SK-N-SH treated with all-trans-retinoic acid at 6 μM for 48 hours (cell line): ENCODE results near the gene CIZ1.

Experiments used
- ATAC-seq: fragments of 200-7000 bp; cut with Tn5 transposase; 3 replicates; pipeline ENCODE4 v1.9.1; 2020; ENCODE audit warnings: mild to moderate bottlenecking, moderate library complexity
- CREB5 ChIP-seq: fragments of 250-450 bp; sonication (Bioruptor Pico); IDR thresholded peaks from 2 replicates; pipeline ENCODE4 v1.5.1; 2020; ENCODE audit warnings: low read depth, mild to moderate bottlenecking, moderate library complexity
- CSDC2 ChIP-seq: fragments of 250-450 bp; sonication (Bioruptor Pico); IDR thresholded peaks from 2 replicates; pipeline ENCODE4 v1.5.0; 2020; ENCODE audit warnings: mild to moderate bottlenecking, moderate library complexity
- ESRRG ChIP-seq: fragments of 250-450 bp; sonication (Bioruptor Pico); IDR thresholded peaks from 2 replicates; pipeline ENCODE4 v1.6.1; 2021; ENCODE audit warnings: mild to moderate bottlenecking
- GLIS3 ChIP-seq: fragments of 250-450 bp; sonication (Bioruptor Pico); IDR thresholded peaks from 2 replicates; pipeline ENCODE4 v1.5.0; 2020; ENCODE audit warnings: mild to moderate bottlenecking, moderate library complexity
- ISL1 ChIP-seq: fragments of 250-450 bp; sonication (Bioruptor Pico); IDR thresholded peaks from 2 replicates; pipeline ENCODE4 v2.1.2; 2022; ENCODE audit warnings: mild to moderate bottlenecking, moderate library complexity
- OSR1 ChIP-seq: fragments of 250-450 bp; sonication (Bioruptor Pico); IDR thresholded peaks from 2 replicates; pipeline ENCODE4 v1.8.0; 2022; ENCODE audit warnings: moderate library complexity, mild to moderate bottlenecking, inconsistent platforms
- POU6F1 ChIP-seq: fragments of 250-450 bp; sonication (Bioruptor Pico); IDR thresholded peaks from 2 replicates; pipeline ENCODE4 v1.8.0; 2021; ENCODE audit warnings: low read depth, mild to moderate bottlenecking, moderate library complexity, borderline replicate concordance
- PPARA ChIP-seq: fragments of 250-450 bp; sonication (Bioruptor Pico); IDR thresholded peaks from 2 replicates; pipeline ENCODE4 v1.5.0; 2020; ENCODE audit warnings: mild to moderate bottlenecking, borderline replicate concordance
- RARB ChIP-seq: fragments of 250-450 bp; sonication (Bioruptor Pico); IDR thresholded peaks from 2 replicates; pipeline ENCODE4 v1.8.0; 2021; ENCODE audit warnings: mild to moderate bottlenecking, moderate library complexity
- TOX ChIP-seq: fragments of 250-450 bp; sonication (Bioruptor Pico); IDR thresholded peaks from 2 replicates; pipeline ENCODE4 v1.8.0; 2021; ENCODE audit warnings: mild to moderate bottlenecking, moderate library complexity, borderline replicate concordance
- TSHZ2 ChIP-seq: fragments of 250-450 bp; sonication (Bioruptor Pico); IDR thresholded peaks from 2 replicates; pipeline ENCODE4 v1.5.0; 2020; ENCODE audit warnings: mild to moderate bottlenecking, moderate library complexity
- ZNF565 ChIP-seq: fragments of 450-650 bp; formaldehyde crosslinking; conservative IDR thresholded peaks from 2 replicates; pipeline ENCODE4 v1.5.0; 2020; ENCODE audit warnings: low read depth, mild to moderate bottlenecking, moderate library complexity
- ZNF8 ChIP-seq: fragments of 450-650 bp; formaldehyde crosslinking; IDR thresholded peaks from 2 replicates; pipeline ENCODE4 v1.5.0; 2020; ENCODE audit warnings: mild to moderate bottlenecking, moderate library complexity
- TF ChIP-seq, protein P1 (sequence below): fragments of 250-450 bp; sonication (Bioruptor Pico); IDR thresholded peaks from 2 replicates; pipeline ENCODE4 v1.8.0; 2020; ENCODE audit warnings: mild to moderate bottlenecking, moderate library complexity, borderline replicate concordance
- TF ChIP-seq, protein P2 (sequence below): fragments of 250-450 bp; sonication (Bioruptor Pico); IDR thresholded peaks from 2 replicates; pipeline ENCODE4 v1.5.1; 2021; ENCODE audit warnings: mild to moderate bottlenecking, moderate library complexity

Gene CIZ1

GRCh38 chr9:128153060-128153946 lies 38.1 kb downstream of the CIZ1 start:
- no peak for ATAC-seq
- TF ChIP-seq CREB5 (CRISPR knock-in tag): no peak
- TF ChIP-seq, all 23 proteins: peak for 0

- TF ChIP-seq PPARA (CRISPR knock-in tag) (no peak), TOX (CRISPR knock-in tag) (no peak)
- no peak for ATAC-seq
These were observed 39.0 kb downstream of the CIZ1 start for GRCh38 chr9:128152133-128153059.

DNA sequence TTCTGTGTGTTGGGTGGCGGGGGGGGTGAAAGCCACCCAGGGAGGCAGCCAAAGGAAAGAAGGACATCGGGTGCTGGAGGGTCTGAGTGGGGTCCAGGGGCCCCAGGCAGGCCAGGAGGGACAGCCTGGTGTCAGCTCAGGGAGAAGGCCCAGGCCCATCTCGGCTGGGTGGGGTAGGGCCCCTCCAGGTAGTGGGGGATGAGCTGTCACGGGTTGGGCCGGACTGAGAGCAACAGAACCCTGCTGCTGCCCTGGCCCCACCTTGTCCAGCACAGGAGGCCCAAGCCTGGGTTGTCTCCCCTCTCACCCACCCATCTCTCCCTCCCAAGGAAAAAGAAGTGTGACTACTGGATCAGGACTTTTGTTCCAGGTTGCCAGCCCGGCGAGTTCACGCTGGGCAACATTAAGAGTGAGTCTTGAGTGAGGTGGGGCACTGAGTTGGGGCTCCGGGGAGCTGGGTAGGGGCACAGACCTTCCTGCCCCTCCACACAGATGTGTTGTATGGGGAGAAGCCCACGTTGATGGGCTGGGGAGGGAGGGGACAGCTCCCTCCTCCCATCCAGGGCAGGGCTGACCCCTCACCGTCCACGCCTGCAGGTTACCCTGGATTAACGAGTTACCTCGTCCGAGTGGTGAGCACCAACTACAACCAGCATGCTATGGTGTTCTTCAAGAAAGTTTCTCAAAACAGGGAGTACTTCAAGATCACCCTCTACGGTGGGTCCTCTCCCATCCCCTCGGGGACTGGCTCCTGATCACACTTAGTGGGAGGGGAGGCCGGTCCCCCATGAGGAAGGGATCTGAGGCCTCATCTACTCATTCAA lies 39.9 kb downstream of the CIZ1 start:
- ATAC-seq: no peak
- no peak for TF ChIP-seq OSR1 (CRISPR knock-in tag)
- TF ChIP-seq CSDC2 (CRISPR knock-in tag): no peak
- TF ChIP-seq ESRRG (CRISPR knock-in tag): no peak
- TF ChIP-seq, all 23 proteins: peak for 0

- TF ChIP-seq ZNF565 (CRISPR knock-in tag): no peak
- TF ChIP-seq, protein P1, sequence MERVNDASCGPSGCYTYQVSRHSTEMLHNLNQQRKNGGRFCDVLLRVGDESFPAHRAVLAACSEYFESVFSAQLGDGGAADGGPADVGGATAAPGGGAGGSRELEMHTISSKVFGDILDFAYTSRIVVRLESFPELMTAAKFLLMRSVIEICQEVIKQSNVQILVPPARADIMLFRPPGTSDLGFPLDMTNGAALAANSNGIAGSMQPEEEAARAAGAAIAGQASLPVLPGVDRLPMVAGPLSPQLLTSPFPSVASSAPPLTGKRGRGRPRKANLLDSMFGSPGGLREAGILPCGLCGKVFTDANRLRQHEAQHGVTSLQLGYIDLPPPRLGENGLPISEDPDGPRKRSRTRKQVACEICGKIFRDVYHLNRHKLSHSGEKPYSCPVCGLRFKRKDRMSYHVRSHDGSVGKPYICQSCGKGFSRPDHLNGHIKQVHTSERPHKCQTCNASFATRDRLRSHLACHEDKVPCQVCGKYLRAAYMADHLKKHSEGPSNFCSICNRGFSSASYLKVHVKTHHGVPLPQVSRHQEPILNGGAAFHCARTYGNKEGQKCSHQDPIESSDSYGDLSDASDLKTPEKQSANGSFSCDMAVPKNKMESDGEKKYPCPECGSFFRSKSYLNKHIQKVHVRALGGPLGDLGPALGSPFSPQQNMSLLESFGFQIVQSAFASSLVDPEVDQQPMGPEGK (CRISPR knock-in tag): no peak
- no peak for TF ChIP-seq OSR1 (CRISPR knock-in tag)
- TF ChIP-seq CREB5 (CRISPR knock-in tag): no peak
- TF ChIP-seq RARB (CRISPR knock-in tag): no peak
- TF ChIP-seq, protein P2, sequence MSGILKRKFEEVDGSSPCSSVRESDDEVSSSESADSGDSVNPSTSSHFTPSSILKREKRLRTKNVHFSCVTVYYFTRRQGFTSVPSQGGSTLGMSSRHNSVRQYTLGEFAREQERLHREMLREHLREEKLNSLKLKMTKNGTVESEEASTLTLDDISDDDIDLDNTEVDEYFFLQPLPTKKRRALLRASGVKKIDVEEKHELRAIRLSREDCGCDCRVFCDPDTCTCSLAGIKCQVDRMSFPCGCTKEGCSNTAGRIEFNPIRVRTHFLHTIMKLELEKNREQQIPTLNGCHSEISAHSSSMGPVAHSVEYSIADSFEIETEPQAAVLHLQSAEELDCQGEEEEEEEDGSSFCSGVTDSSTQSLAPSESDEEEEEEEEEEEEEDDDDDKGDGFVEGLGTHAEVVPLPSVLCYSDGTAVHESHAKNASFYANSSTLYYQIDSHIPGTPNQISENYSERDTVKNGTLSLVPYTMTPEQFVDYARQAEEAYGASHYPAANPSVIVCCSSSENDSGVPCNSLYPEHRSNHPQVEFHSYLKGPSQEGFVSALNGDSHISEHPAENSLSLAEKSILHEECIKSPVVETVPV: no peak
- TF ChIP-seq POU6F1 (CRISPR knock-in tag): no peak
- TF ChIP-seq GLIS3 (CRISPR knock-in tag): no peak
- TF ChIP-seq TSHZ2 (CRISPR knock-in tag): no peak
- TF ChIP-seq ZNF8 (CRISPR knock-in tag): no peak
- no peak for TF ChIP-seq PPARA (CRISPR knock-in tag)
- TF ChIP-seq TOX (CRISPR knock-in tag): no peak
- no peak for TF ChIP-seq ISL1 (CRISPR knock-in tag)
- peak; percentile 62 for ATAC-seq
These were observed 40.6 kb downstream of the CIZ1 start for GRCh38 chr9:128150594-128151308.
